ENCODE data around the gene SLC13A3.

GRCh38 chr20:46700481-46700880 lies 49.2 kb upstream of the SLC13A3 start:
- TF ChIP-seq CTCF (IDR thresholded peaks at IDR 0.05 in 4 of 5, conservative IDR thresholded peaks at IDR 0.05 in 1 of 5) (no peak), POLR2A (IDR thresholded peaks at IDR 0.05) (no peak)

Measured in gastrocnemius medialis (tissue), 4 donors.